ENCODE results near the gene NFIA.

DNA sequence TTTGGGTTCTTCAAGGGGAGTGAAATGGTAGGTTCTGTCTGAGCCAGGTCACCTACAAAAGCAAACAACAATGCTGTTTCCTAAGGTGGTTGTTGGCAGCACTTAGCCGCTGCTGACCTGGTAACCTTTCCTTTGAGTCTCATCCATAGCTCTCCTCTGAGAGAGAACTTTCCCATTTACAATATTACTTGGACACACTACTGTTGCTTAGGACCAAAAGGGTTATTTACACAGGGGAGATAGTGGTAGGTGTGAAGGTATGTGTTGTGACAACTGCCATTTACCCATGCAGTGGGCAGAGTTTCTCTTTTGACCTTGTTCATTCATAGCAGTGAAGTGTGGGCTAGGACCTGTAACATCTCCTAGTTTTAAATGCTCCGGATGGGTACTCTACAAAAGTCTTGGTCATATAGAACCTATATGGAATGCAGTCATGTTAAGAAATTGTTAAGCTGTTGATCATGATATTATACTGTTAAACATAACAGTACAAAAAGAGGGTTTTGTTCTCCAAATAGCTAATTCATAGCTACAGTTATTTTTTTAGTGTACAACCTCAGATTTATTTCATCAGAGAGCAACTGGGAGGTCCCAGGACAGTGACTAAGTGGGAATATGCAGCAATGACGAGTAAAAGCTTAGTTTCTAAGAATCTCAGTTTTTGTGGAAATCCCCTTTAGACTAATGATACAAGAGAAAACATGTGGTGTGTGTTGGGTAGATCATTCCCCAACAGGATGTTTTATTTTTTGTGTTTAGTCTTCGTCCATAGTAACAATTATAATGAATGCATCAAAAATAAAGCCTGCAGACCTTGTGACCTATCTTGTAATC, 219.7 kb downstream of the NFIA start:
- TF ChIP-seq, protein P1, sequence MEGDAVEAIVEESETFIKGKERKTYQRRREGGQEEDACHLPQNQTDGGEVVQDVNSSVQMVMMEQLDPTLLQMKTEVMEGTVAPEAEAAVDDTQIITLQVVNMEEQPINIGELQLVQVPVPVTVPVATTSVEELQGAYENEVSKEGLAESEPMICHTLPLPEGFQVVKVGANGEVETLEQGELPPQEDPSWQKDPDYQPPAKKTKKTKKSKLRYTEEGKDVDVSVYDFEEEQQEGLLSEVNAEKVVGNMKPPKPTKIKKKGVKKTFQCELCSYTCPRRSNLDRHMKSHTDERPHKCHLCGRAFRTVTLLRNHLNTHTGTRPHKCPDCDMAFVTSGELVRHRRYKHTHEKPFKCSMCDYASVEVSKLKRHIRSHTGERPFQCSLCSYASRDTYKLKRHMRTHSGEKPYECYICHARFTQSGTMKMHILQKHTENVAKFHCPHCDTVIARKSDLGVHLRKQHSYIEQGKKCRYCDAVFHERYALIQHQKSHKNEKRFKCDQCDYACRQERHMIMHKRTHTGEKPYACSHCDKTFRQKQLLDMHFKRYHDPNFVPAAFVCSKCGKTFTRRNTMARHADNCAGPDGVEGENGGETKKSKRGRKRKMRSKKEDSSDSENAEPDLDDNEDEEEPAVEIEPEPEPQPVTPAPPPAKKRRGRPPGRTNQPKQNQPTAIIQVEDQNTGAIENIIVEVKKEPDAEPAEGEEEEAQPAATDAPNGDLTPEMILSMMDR (optimal IDR thresholded peaks at IDR 0.05 in 1 of 3, IDR thresholded peaks at IDR 0.05 in 1 of 3, conservative IDR thresholded peaks at IDR 0.05 in 1 of 3; ENCODE audit: extremely low read depth in 1 of 3, insufficient read depth in 2 of 3, low read length in 3 of 3): no peak
- TF ChIP-seq EZH2 (IDR thresholded peaks at IDR 0.05; ENCODE audit: low read length): no peak
